ENCODE results near the gene PCSK5.
"Not testable (repeated sequence)": the region's sequence is repeated elsewhere in the genome, so short reads cannot be mapped to it uniquely, and the experiment has no call there.

PCSK5 gene

GRCh38 chr9:76007935-76008334 is 117.5 kb downstream of the PCSK5 start:
- DNase-seq (ENCODE audit: low spot score) = no peak

DNA sequence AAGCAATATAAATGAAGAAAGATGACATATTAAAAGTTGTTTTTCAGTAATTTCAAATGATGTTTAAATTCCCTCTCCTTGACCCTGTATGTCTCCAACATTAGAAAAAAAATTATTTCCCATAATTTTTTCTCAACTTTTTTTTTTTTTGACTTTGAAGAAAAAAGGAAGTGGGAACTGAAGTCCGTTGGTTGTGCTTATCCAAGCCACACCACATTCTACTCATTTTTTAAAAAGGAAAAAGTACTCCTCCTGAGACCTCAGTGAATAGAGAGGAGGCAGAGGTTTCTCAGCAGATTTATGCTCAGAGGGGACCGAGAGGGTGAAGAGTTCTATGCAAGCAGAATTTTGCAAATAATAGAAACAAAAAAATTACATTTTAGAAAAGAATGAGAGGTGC is 123.3 kb downstream of the PCSK5 start:
- DNase-seq (ENCODE audit: low spot score) = no peak

DNA sequence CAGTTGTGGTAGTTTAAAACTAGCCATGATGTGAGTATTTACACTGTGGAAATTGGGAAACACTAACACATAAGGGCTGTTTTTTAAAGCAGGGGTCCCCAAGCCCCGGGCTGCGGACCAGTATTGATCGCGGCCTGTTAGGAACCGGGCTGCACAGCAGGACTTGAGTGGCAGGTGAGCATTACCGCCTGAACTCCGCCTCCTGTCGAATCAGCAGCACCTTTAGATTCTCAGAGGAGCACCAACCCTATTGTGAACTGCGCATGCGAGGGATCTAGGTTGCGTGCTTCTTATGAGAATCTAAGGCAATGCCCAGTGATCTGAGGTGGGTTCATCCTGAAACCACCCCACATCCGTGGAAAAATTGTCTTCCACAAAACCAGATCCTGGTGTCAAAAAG is 127.8 kb downstream of the PCSK5 start:
- DNase-seq (ENCODE audit: low spot score) = no peak

- DNase-seq (ENCODE audit: low spot score) = no peak
These were observed 128.3 kb downstream of the PCSK5 start for GRCh38 chr9:76018761-76019160.

GRCh38 chr9:76020652-76021051 is 130.2 kb downstream of the PCSK5 start:
- no peak for DNase-seq (ENCODE audit: low spot score)

DNA sequence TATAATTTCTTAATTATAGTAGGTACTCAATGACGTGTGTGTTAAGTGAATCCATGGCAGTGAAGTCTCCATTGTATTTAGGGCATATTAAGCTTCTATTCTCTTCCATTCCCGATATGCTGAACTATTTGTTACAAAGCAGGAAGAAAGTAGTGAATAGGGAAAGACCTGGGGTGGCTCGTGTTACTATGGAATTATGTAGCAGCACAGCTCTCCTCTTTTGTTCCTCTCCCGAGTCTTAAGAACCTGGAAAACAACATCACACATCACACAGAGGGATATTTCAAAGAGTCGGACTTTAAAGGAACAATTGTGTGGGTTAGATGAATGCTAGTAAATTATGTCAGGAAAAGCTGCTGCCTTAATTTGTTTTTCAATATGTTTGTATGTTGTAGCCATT is 131.8 kb downstream of the PCSK5 start:
- DNase-seq (ENCODE audit: low spot score) = no peak

GRCh38 chr9:76023715-76024195 is 133.3 kb downstream of the PCSK5 start:
- no peak for DNase-seq (ENCODE audit: low spot score)

DNA sequence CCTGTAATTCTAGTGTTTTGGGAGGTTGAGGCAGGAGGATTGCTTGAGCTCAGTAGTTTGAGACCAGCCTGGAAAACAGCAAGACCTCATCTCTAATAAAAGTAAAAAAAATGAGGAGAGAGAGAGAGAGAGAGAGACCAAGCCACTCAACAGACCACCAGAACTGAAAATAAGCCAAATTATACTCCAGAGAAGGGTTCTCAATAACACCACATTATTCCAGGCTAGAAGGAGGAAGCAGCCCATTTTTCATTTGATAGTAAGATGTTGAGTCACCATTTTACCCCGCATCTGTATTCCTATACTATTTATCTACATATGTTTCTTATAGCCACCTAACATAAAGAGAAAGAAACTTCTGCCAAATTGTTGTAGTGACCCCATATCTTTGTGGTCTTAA is 134.8 kb downstream of the PCSK5 start:
- DNase-seq (ENCODE audit: low spot score) = no peak

GRCh38 chr9:76026796-76027195 is 136.3 kb downstream of the PCSK5 start:
- no peak for DNase-seq (ENCODE audit: low spot score)

- no peak for DNase-seq (ENCODE audit: low spot score)
These were observed 136.9 kb downstream of the PCSK5 start for GRCh38 chr9:76027416-76027815.

DNA sequence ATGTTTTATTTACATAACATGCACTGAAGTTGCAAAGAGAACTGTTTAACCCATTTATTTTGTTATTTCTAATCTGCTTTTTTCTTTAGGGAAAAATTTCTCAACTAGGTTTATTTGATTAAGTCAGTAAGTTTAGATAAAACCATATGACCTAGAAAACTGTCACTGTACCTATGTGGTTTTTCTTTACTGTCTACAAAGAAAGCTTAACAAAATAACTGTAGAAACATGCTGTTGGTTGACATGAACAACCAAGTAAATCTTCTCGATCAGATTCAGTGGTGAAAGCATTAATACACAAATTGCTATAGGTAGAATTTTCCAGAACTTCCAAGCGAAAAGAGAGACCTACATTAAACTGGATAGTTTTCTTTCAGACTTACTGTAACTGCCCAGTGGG is 137.4 kb downstream of the PCSK5 start:
- DNase-seq (ENCODE audit: low spot score) = no peak

DNA sequence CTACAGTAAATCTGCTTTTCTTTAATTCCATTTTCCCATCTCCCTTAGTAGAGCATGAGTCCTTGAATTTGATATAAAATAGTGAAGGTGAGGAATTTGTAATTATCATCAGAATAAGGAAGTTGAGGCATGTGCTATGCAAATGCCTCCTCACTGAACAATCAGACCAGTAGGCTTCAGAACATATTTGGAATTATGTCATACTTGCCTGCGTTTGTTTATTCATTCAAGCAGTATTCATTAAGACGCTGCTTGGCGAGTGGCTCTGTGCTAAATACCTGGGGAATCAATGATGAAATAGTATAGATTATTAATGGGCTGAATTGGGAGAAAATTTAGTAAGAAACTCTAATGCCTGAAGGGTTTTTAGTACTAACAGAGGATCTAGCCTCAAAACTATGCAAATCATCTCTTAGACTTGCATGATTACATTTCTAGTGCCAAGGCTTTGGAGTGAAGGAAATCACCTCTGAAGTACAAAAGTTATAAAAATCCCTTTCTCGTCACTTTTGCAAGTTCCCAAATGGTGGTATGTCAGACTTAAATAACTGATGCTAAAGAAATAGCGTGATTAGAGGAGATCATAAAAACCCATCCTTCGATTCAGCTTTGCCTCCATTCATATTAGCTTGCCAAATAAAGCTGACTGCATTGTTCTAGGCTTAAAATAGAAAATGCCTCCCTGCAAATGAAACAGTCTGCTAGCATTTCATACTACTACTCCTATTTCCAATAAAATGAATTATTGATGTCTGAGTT is 141.7 kb downstream of the PCSK5 start:
- DNase-seq (ENCODE audit: low spot score) = no peak

DNA sequence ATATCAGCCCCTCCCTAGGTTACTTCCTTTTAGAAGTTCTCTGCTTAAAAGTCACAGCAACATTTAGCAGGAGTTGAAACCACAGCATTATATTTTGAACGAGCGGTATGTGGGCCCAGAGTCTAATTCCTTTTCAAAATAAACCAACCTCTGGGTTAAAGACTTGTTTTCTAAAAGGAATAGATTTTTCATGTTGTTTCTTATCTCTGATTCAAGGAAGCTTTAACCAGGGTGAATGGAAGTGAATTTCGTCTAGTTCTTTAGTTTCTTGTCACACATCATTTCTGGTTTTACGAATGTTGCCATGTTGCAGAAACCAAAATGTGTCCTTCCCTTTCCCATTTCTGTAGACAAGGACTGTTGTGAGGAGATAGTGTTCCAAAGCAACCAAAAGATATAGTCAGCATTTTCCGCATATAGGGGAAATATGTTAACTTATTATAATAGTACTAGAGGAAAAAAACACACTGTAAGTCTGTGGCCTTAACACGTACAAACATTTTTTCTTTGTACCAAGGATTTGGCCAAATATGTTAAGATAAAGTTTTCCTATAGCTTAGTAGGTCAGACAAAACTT is 142.4 kb downstream of the PCSK5 start:
- no peak for DNase-seq (ENCODE audit: low spot score)

DNA sequence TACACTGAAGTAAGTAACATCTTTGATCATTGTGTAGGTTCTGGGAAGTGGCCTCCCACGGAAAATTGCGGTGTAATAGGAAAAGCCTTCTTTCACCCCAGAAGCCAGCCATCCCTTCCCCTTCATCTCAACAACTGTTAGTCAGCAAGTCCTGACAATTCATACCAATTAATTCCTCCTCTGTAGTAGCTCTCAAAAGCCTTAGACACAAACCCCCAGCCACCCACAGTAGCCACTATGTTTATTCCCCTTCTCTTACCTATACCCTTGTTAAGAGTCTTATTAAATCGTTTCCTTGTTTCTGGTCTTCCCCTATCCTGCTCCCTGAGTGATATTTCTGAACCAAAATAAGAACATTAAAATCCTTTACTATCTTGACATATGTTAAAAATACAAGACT is 143.6 kb downstream of the PCSK5 start:
- no peak for DNase-seq (ENCODE audit: low spot score)

DNA sequence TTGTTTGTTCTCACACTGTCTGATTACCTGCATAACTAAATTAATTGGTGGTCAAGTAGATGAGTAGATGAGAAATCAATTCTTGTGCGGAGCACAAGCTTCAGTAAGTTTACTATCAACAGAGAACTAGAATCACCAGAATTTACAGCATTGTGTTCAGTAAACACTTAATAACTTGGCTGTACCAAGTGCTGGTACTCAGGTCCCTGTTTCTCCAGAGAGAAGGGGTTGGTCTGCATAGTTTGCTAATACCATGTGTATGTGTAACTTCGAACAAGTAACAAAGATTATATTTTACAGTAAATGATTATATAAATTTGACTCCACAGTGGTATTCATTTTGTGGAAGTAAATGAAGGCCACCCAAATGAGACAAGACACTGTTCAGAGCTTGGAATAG is 146.3 kb downstream of the PCSK5 start:
- no peak for DNase-seq (ENCODE audit: low spot score)

GRCh38 chr9:76037587-76038225 is 147.2 kb downstream of the PCSK5 start:
- DNase-seq (ENCODE audit: low spot score) = no peak

DNA sequence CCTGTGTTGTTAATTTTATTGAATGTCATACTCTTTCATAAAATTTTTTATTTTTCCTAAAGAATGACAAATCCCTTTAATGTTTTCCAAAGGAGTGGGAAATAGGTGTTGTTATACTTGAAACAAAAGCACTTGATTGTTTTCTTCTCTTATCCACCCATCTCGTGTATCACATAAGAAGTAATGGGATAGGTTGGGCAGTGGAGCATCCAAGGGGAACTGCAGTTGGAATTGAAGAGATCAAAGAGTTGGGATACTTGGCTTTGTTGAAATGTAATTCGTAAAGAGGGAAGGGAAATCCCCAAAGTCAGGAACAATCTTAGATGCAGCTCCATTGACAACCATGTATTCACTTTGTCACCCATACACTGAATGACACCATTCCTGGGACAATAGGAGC is 148.0 kb downstream of the PCSK5 start:
- no peak for DNase-seq (ENCODE audit: low spot score)

GRCh38 chr9:76044266-76044819 is 153.9 kb downstream of the PCSK5 start:
- DNase-seq (ENCODE audit: low spot score) = no peak

DNA sequence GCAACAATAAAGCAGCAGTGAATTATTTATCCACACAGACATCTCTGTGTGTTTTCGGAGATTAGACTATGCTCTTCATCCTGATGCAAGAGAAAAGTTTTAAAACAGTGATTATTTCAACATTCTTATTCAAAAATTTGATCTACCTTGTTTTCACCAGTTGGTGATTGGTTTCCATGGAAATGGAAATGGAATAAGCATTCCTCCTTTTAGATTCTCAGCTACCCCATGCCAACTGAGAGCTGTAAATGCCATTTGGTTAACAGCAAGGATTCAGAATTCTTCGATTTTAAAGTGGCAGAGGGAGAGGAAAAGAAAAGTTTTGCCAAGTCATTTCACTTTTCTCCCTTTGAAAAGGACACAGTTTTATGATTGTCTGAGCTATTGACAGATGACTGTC is 154.7 kb downstream of the PCSK5 start:
- no peak for DNase-seq (ENCODE audit: low spot score)

GRCh38 chr9:76049341-76049740 is 158.9 kb downstream of the PCSK5 start:
- peak; percentile 15 for DNase-seq (ENCODE audit: low spot score)

DNA sequence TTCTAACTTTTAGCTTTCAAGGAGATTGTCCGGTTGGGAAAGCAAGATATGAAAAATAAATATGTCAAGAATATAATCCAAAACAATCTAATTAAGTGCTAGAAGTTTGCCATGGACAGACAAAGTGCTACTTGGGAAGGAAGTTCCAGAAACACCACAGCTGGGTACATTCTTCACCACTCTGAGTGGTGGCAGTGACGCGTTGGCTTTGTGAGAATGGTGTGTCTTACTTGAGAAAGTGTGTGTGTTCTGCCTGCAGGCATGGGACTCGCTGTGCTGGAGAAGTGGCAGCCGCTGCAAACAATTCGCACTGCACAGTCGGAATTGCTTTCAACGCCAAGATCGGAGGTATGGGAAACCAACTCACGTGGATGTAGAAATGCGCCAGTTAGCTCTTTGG is 177.2 kb downstream of the PCSK5 start:
- no peak for DNase-seq (ENCODE audit: low spot score)

DNA sequence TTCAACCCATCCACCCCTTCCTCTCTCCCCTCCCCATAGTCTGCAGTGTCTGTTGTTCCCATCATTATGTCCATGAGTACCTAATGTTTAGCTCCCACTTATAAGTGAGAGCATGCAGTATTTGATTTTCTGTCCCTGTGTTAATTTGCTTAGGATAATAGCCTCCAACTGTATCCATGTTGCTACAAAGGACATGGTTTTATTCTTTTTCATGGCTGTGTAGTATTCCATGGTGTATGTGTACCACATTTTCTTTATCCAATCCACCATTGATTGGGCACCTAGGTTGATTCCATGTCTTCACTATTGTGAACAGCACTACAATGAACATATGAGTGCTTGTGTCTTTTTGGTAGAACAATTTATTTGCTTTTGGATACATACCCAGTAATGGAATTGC is 187.1 kb downstream of the PCSK5 start:
- no peak for DNase-seq (ENCODE audit: low spot score)

- DNase-seq (ENCODE audit: low spot score) = not testable (repeated sequence)
These were observed 190.8 kb downstream of the PCSK5 start for GRCh38 chr9:76081281-76081680.

All from HuH-7.5 (cell line).